K562 (cell line): ENCODE measurements around the gene HGS. TPM values are rescaled to one million over a fixed set of nuclear protein-coding genes. Genes with fewer than 3 reads are reported as not detected.
A peak's percentile ranks its signal among the peaks of the same experiment; 100 is the strongest.
"Not testable (repeated sequence)": the region's sequence is repeated elsewhere in the genome, so short reads cannot be mapped to it uniquely, and the experiment has no call there.

Experiments
- ATAC-seq: fragments of 200-7000 bp; cut with Tn5 transposase; 3 replicates; pipeline ENCODE4 v1.9.1; 2020; ENCODE audit warnings: moderate library complexity
- BruUV-seq: library from RNA; stranded (reverse); fragments of 400-500 nt; replicated peaks from 2 replicates; lab custom pipeline; 2021; lab: Mats Ljungman, UMichigan
- CTCF ChIA-PET: fragments of 300-600 bp; formaldehyde crosslinking; extraction: SDS; loops from one replicate; lab custom pipeline; 2021; ENCODE audit warnings: low intra/inter-chr PET ratio; lab: Yijun Ruan, JAX
- POLR2A ChIA-PET: fragments of 300-600, 350-650 bp; sonication (Branson Sonifier 250); formaldehyde crosslinking; extraction: SDS; loops from one replicate; lab custom pipeline; 2021; ENCODE audit warnings: antibody characterized with exemption, inconsistent platforms; lab: Yijun Ruan, JAX
- DNase-seq, 4 experiments: peaks; one replicate each; pipeline versions ENCODE4 v3.0.0 to v3.0.0-alpha.2; 2011 to 2018; ENCODE audit warnings: low spot score in 3 of 4, mixed read lengths in 3 of 4; ENCODE audit errors: extremely low read depth in 1 of 4
- FAIRE-seq: peaks from 2 replicates; lab custom pipeline; 2011; peaks lifted over from hg19 to GRCh38; lab: Jason Lieb, UNC
- H2AFZ ChIP-seq: 2 replicates; pipeline ENCODE4 v1.6.0; 2011; ENCODE audit warnings: low read depth, low read length, control low read depth, inconsistent platforms
- H3K27ac ChIP-seq: fragments of 200-600 bp; 3 replicates; pipeline ENCODE4 v1.8.0; 2011; ENCODE audit warnings: low read depth, mild to moderate bottlenecking, control low read depth, inconsistent platforms, low read length, moderate library complexity, mixed read lengths; ENCODE audit errors: extremely low read depth
- H3K27me3 ChIP-seq, 2 experiments: fragments of 300-600 bp in 1 of 2; 2 replicates in 1 of 2; 3 replicates in 1 of 2; pipeline versions ENCODE4 v1.6.0 to v1.8.0; 2011; ENCODE audit warnings: inconsistent platforms in 2 of 2, low read length in 2 of 2, mild to moderate bottlenecking in 1 of 2, mixed read lengths in 1 of 2, moderate library complexity in 1 of 2; ENCODE audit not compliant: control insufficient read depth in 2 of 2, insufficient read depth in 2 of 2
- H3K36me3 ChIP-seq: fragments of 300-600 bp; 3 replicates; pipeline ENCODE4 v1.8.0; 2011; ENCODE audit warnings: mild to moderate bottlenecking, low read length, inconsistent platforms; ENCODE audit not compliant: control insufficient read depth, insufficient read depth
- H3K4me1 ChIP-seq, 2 experiments: fragments of 200-600 bp in 1 of 2; replicated peaks in 1 of 2; 2 replicates in 1 of 2; 3 replicates in 1 of 2; pipeline versions ENCODE4 v1.5.1 to v1.8.0; 2011; ENCODE audit warnings: inconsistent platforms in 2 of 2, low read length in 2 of 2, mild to moderate bottlenecking in 1 of 2, mixed read lengths in 1 of 2, moderate library complexity in 1 of 2; ENCODE audit not compliant: control insufficient read depth in 2 of 2, insufficient read depth in 2 of 2
- H3K4me2 ChIP-seq: 2 replicates; pipeline ENCODE4 v1.6.1; 2011; ENCODE audit warnings: low read length, control low read depth, inconsistent platforms, mixed read lengths; ENCODE audit not compliant: insufficient read depth
- H3K4me3 ChIP-seq: fragments of 200-600 bp; sonication (generic), shearing (Covaris generic); 2 replicates; pipeline ENCODE4 v1.5.1; 2016; ENCODE audit warnings: control low read depth, inconsistent platforms
- H3K79me2 ChIP-seq: fragments of 200-600 bp; 3 replicates; pipeline ENCODE4 v1.8.0; 2011; ENCODE audit warnings: low read length, inconsistent platforms; ENCODE audit not compliant: control insufficient read depth, insufficient read depth
- H3K9ac ChIP-seq, 2 experiments: 2 replicates each; pipeline versions ENCODE4 v1.6.0 to v1.6.1; 2011; ENCODE audit warnings: low read depth in 2 of 2, low read length in 2 of 2, control low read depth in 1 of 2, inconsistent platforms in 1 of 2, mild to moderate bottlenecking in 1 of 2, mixed read lengths in 1 of 2; ENCODE audit not compliant: insufficient read depth in 1 of 2
- H3K9me1 ChIP-seq: one replicate; pipeline ENCODE4 v1.6.0; 2011; ENCODE audit warnings: inconsistent platforms, mild to moderate bottlenecking, low read length, moderate library complexity; ENCODE audit not compliant: control insufficient read depth, insufficient read depth
- H3K9me3 ChIP-seq: replicated peaks from 2 replicates; pipeline ENCODE4 v1.5.1; 2011; ENCODE audit warnings: low read depth, low read length, inconsistent platforms; ENCODE audit not compliant: control insufficient read depth, insufficient read depth
- H4K20me1 ChIP-seq: replicated peaks from 2 replicates; pipeline ENCODE4 v1.6.1; 2011; ENCODE audit warnings: low read length, inconsistent platforms, mixed read lengths; ENCODE audit not compliant: control insufficient read depth, insufficient read depth
- BCOR ChIP-seq: fragments of 450-650 bp; IDR thresholded peaks from 2 replicates; pipeline ENCODE4 v1.6.1; 2016
- CBFA2T2 ChIP-seq: fragments of 450-650 bp; conservative IDR thresholded peaks from 2 replicates; pipeline ENCODE4 v1.6.1; 2017; ENCODE audit warnings: mild to moderate bottlenecking
- CBFA2T3 ChIP-seq: fragments of 450-650 bp; IDR thresholded peaks from 2 replicates; pipeline ENCODE4 v1.6.1; 2017
- CHD1 ChIP-seq: fragments of 200-600 bp; sonication (generic); IDR thresholded peaks from one replicate; pipeline ENCODE4 v1.6.1; 2012; ENCODE audit warnings: mild to moderate bottlenecking, moderate library complexity, low read length, inconsistent platforms
- ETV5 ChIP-seq: sonication (generic); formaldehyde crosslinking; IDR thresholded peaks from 2 replicates; pipeline ENCODE4 v1.4.0; 2020; ENCODE audit warnings: low read depth, mild to moderate bottlenecking, missing genetic modification reagents
- HDAC8 ChIP-seq: fragments of 450-650 bp; IDR thresholded peaks from 2 replicates; pipeline ENCODE4 v1.6.1; 2016; ENCODE audit warnings: mild to moderate bottlenecking, missing genetic modification characterization, moderate library complexity, missing compliant biosample characterization
- HOMEZ ChIP-seq: fragments of 250-450 bp; sonication (Bioruptor Pico); IDR thresholded peaks from 2 replicates; pipeline ENCODE4 v1.4.0; 2020; ENCODE audit warnings: mild to moderate bottlenecking, moderate library complexity
- NFIC ChIP-seq: fragments of 450-650 bp; IDR thresholded peaks from 2 replicates; pipeline ENCODE4 v1.6.1; 2017; ENCODE audit warnings: mild to moderate bottlenecking, inconsistent platforms
- ZBTB5 ChIP-seq: fragments of 450-650 bp; IDR thresholded peaks from 2 replicates; pipeline ENCODE4 v1.6.1; 2017; ENCODE audit warnings: antibody characterized with exemption
- ZBTB7A ChIP-seq: IDR thresholded peaks from 2 replicates; pipeline ENCODE4 v1.6.1; 2011; ENCODE audit warnings: low read depth, mild to moderate bottlenecking, low read length, moderate library complexity, borderline replicate concordance; ENCODE audit not compliant: control insufficient read depth
- ZFP1 ChIP-seq: fragments of 450-650 bp; formaldehyde crosslinking; IDR thresholded peaks from 2 replicates; pipeline ENCODE4 v1.4.0; 2020; ENCODE audit warnings: mild to moderate bottlenecking, mixed read lengths
- ZNF121 ChIP-seq: sonication (generic); formaldehyde crosslinking; conservative IDR thresholded peaks from 2 replicates; pipeline ENCODE4 v1.8.0; 2022; ENCODE audit warnings: missing genetic modification reagents
- ZNF263 ChIP-seq: sonication (generic); formaldehyde crosslinking; IDR thresholded peaks from 2 replicates; pipeline ENCODE4 v1.8.0; 2022; ENCODE audit warnings: mild to moderate bottlenecking, missing genetic modification reagents, borderline replicate concordance
- ZNF316 ChIP-seq: fragments of 450-650 bp; IDR thresholded peaks from 2 replicates; pipeline ENCODE4 v1.6.1; 2016
- WGBS: fragments of 100-300 bp; shearing (Covaris generic); methylation state at CpG from one replicate; pipeline ENCODE4 v1.1.6; 2016; ENCODE audit warnings: low coverage, mixed read lengths; ENCODE audit not compliant: insufficient coverage; ENCODE audit errors: missing lambda C conversion rate; 5-methylcytosine and 5-hydroxymethylcytosine counted together
- in situ Hi-C: fragments of 300-500 bp; cut with MboI; formaldehyde crosslinking; loops from 4 replicates; pipeline ENCODE4 v1.15.0; 2018; ENCODE audit warnings: inconsistent platforms, mixed read lengths
- intact Hi-C: fragments of 100-400 bp; cut with micrococcal nuclease; formaldehyde crosslinking; loops from 2 replicates; pipeline ENCODE4 v1.14.2; 2022
- polyA plus RNA-seq, 8 experiments: library from polyadenylated mRNA; depleted of rRNA in 4 of 8; stranded (reverse) in 5 of 8; unstranded in 3 of 8; fragments of >200 nt; fragmentation: Nextera tagmentation in 2 of 8; fragmentation: Illumina TruSeq in 1 of 8; extraction: Ambion mirVana in 2 of 8; extraction: Trizol in 1 of 8; gene quantifications; 2 replicates each; pipeline versions ENCODE4 v1.2.1 to v1.2.3, GENCODE V29; 2011 to 2014; ENCODE audit warnings: inconsistent platforms in 1 of 8, missing spikeins in 1 of 8
- total RNA-seq, 7 experiments: library from RNA; depleted of rRNA in 6 of 7; stranded (reverse); fragments of >200 nt in 6 of 7; fragmentation: Illumina TruSeq in 2 of 7; extraction: Trizol in 2 of 7; gene quantifications; 2 replicates each; pipeline versions ENCODE4 v1.2.1 to v1.2.3, GENCODE V29; 2011 to 2021; ENCODE audit warnings: low replicate concordance in 1 of 7

HGS gene
- total and polyA plus RNA-seq, 9 of the 15 experiments (the other 6 are each of a cell fraction or from before 2014, with no cell fraction given) = 3.9 to 176 (median 77.1) TPM

- CTCF ChIA-PET, intact Hi-C loops: not testable (repeated sequence)
- H3K4me1 ChIP-seq = peaks cover 25 to 52% of the 10 kb centered on the region in 2 experiments
These were observed 55.8 kb downstream of the HGS start for GRCh38 chr17:81739593-81739992.

DNA sequence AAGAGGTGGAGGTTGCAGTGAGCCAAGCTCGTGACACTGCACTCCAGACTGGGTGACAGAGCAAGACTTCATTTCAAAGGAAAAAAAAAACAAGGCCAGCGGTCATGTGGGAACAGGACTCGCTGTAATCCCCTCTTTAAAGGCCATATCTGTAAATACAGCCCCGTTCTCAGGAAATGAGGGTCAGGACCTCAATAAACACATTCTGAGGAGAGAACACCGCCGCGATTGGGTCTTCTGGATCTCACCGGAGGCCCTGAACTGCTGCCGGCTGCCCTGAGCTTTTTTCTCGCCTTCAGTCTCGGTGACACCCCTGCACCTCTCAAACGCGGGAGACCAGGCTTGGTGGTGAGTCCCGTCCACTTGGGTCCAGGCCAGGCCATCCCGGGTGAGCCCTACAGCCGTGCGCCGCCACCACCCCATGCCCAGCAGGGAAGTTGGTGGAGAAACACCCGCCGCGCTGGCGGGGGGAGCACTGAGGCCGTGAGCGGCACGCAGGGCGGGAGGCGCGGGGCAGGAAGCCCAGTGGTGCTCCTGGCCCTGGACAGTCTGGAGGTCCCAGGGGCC lies 56.7 kb downstream of the HGS start:
- peak; percentile 73 for ATAC-seq
- CTCF ChIA-PET = no interaction called here
- intact Hi-C loops = no loop called here
- DNase-seq = peak in 3 of 4 experiments; percentile 41 to 83 (median 68)
- in situ Hi-C loops = no loop called here
- peak overlapping the region; percentile 36; the same call in 2 of the 3 replicates for H3K27ac ChIP-seq
- peak overlapping the region in 1 of 2 experiments; percentile 75; a peak in 3 of 4 replicates for H3K9ac ChIP-seq
- H4K20me1 ChIP-seq = no peaks in the 10 kb centered on the region
- H3K9me3 ChIP-seq = no peaks in the 10 kb centered on the region
- no peak overlapping the region for H3K4me3 ChIP-seq
- BruUV-seq = no TSS peak
- POLR2A ChIA-PET = interaction anchor here (0.6 to 1.4 kb wide), 5 partner anchors 10 to 94 kb away, joined by 3 to 7 read pairs (median 3); partner anchors contain the start of gene PPP1R27
- FAIRE-seq = peak; percentile 81
- H3K36me3 ChIP-seq = no peaks in the 10 kb centered on the region
- H2AFZ ChIP-seq = peak overlapping the region; percentile 72
- no peaks in the 10 kb centered on the region for H3K9me1 ChIP-seq
- H3K4me2 ChIP-seq = peak overlapping the region; percentile 29
- H3K79me2 ChIP-seq = no peaks in the 10 kb centered on the region
- 8% methylated on average over 18 of the region's 28 CpGs for WGBS
- no peaks in the 10 kb centered on the region for H3K27me3 ChIP-seq
- peaks cover 22 to 43% of the 10 kb centered on the region in 2 experiments for H3K4me1 ChIP-seq
- TF ChIP-seq ZNF263 (CRISPR knock-in tag) (peak; percentile 67), ETV5 (CRISPR knock-in tag) (peak; percentile 44; the same call in 1 of the 2 replicates), ZBTB5 (no peak), ZFP1 (CRISPR knock-in tag) (no peak), BCOR (peak; percentile 58; the same call in 1 of the 2 replicates), HDAC8 (tag) (no peak), CHD1 (no peak), ZNF316 (0 out of 2 replicates have a peak, but pooled peaks have one; percentile 45), ZBTB7A (no peak; the same call in 1 of the 2 replicates), HOMEZ (CRISPR knock-in tag) (no peak)

More at GRCh38 chr17:81739593-81739992, 55.8 kb downstream of the HGS start:
- not testable (repeated sequence) for FAIRE-seq, ATAC-seq, DNase-seq, H3K4me3 ChIP-seq, H3K36me3 ChIP-seq, H3K9ac ChIP-seq, H3K27me3 ChIP-seq, H3K79me2 ChIP-seq, H3K27ac ChIP-seq, H3K4me2 ChIP-seq, H4K20me1 ChIP-seq, H3K9me3 ChIP-seq, H3K9me1 ChIP-seq, BruUV-seq, H2AFZ ChIP-seq
- 25% methylated on average over 8 of the region's 8 CpGs for WGBS
- TF ChIP-seq BCOR (peak; percentile 73), CBFA2T2 (peak; percentile 28; the same call in 1 of the 2 replicates), ZNF121 (CRISPR knock-in tag) (peak; percentile 95), NFIC (peak; percentile 80), CBFA2T3 (peak; percentile 58)
- in situ Hi-C loops = loop anchor here (5.0 kb wide), 1 partner anchor 68 kb away; no protein-coding TSS in a partner anchor
- POLR2A ChIA-PET = interaction anchor here (0.7 to 1.1 kb wide), 3 partner anchors 14 to 21 kb away, joined by 3 to 4 read pairs (median 3); no protein-coding TSS in a partner anchor
